Stimulated activated CD8-positive, alpha-beta memory T cell treated with anti-CD3 and anti-CD28 coated beads, Interleukin-15, amount 100 ng/mL, for 4 hours (primary cell): Measurements from ENCODE around the gene CACNA1C.

Source experiments
- DNase-seq, 2 donors: peaks; one replicate each; pipeline ENCODE4 v3.0.0-alpha.2; 2020; ENCODE audit warnings: low read depth in 2 of 2

CACNA1C gene

DNA sequence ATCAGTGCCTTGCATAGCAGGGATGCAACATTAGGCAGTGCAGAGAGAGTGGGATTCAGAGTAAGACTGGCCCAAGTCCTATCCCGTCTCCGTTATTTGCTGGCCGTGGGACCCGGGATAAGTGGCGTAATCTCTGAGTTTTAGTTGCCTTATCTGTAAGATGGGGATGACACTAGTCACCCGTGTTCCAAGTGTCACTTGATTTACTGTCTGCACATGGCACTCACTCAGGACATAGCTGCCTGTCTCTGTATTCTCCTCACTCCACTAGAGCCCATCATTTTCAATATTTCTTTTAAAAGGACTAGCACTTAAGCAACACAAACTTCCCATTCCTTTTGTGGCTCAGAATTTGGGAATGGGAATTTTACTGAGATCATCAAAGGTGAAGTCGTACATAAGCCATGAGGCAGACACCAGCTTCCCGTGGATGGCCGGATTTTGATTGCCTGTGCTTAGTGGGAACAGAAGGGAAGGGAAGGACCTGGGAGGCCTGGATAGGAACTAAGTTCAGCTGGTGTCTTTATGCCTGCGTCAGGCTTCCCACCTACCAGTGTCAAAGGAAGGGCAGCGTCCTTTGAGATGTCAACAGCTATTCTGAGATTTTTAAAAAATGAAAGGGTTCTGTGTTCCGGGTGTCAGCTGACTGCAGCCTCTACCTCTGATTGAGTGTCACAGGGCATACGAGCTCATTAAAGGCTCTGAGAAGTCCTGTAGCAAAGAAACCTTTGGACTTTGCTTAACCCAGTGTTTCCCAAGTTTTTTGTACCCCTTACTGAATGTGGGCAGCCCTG is 361.4 kb downstream of the CACNA1C start:
- DNase-seq, result no peak

DNA sequence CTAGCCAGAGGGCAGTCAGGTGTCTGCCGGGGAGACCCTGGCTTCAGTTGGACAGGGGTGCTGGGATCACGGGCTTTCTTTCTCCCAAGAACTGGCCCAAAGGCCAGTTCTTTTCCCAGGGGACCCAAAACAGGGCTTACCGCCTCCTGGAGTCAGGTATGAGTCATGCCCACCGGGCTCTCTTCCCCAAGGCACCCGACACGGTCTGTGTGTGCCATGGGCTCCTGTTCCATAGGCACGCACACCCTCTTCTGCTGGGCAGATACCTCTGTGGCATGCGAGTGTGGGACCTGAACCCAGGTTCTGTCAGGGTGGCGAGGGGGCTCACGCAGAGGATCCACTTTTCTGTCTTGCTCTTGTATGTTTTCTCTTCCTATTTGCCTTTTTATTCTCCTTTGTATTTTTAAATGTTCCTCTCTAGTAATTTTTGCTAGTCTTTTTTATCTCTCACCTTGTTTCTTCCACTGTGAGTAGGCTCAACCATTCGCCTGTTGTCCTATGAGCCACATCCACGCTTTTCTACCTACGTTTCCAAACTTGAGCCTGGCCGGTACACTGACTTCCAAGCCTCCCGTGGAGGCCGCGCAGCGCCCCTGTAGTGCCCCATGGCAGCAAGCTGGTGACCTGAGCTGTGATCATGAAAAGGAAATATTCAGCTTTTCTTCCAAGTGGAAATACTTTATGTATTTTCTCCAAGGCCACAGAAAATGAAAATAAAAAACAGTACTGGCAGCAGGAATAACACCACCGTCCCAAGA is 362.2 kb downstream of the CACNA1C start:
- DNase-seq, result no peak

DNA sequence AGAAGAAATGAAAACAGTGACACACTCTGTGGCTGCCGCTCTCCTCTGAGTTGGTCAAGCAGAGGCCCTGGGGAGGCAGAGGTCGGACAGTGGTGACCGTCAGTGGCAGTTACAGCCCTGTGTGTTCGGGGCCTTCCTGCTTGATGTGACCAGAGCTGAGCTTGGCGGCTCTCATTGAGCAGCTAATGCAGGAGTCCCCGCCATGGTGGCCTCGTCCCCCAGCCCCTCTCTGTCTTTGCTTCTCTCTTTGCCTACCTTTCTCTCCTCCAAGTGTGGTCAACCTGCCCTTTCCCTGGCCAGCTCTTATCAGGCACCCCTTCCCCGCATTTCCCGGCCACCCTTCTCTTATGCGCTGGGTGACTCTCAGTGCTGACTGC is 362.8 kb downstream of the CACNA1C start:
- no peak for DNase-seq

DNA sequence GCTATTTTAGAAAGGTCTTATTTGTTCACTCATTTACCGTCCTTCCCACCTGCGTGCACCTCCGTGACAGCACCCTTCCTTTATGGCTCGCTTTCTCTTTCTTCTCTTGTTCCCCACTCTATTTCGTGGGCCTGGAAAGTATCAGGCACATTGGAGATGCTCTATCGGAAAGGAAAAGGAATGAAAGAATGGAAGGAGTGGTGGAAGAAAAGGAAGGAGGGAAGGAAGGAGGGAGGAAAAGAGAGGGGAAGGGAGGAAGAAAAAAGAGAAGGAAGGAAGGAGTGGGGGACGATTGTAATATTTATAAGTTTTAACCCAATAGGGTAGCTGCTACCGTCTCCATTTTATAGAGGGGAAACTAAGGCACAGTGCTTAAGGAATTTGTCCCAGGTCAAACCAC is 363.4 kb downstream of the CACNA1C start:
- no peak for DNase-seq

DNA sequence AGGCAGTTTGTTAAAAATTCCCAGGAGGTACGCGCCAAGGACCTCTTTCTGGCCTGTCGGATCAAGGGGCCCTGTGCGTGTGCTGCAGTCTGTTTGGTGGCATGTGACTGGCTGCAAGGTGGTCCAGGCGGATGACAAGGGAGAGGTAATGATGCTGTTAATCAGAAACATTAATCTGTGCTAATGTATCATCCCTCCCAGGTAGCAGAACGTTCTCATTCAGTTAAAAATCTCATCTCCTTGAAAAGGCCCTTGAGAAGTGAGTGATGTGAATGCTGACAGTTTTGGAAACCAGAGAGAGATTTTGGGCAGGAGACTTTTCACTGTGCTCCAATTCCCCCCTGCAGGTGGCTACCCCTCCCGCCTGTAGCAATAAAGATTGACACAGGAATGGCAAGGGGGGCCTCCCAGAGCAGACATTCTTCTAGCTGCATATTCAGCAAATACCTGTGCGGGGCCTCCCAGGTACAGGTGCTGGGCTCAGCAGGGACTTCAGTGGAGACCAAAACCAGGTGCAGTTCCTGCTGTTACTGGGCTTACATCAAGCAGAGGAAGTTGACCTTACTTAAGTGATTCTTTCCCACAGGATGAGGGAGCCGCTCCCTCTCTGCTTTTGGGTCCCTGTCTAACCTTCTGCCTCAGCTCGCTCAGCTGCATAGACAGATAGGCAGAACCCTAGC is 364.8 kb downstream of the CACNA1C start:
- no peak for DNase-seq

DNA sequence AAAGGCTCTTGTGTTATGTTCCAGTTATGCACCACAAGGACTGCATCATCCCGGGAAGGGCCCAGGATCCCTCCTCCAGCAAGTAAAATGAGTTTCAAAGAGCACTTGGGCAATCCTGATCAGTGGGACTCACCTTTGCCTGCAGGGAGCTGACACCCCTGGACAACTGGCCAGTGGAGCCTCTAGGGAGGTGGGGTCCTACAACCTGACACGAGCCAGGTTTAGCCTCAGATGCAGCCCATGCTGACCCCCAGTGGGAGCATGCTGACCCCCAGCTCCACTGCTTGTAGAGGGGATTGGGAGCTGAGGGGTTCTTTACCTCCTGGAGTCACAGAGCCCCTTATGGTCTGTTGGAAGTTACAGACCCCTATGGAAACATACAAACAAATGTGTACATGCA is 365.8 kb downstream of the CACNA1C start:
- no peak for DNase-seq

DNA sequence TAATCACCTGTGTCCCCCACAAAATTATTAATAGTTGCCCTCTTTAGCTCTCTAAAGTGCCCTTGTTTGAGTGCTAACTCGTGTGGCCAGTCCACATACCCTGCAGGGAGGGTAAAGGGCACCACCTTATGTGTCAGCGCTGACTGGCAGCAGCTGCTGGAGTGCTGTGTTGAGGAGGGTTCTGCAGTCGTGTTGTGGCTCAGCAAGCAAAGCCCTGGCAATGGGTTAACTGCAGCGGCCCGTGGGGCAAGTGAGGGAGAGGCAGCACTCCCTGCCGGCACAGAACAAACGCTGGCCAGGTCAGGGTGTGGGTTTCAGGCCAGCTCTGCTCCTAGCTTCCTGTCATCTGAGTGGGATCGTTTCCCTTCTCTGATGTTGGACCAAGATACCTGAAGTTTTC is 369.8 kb downstream of the CACNA1C start:
- no peak for DNase-seq

DNA sequence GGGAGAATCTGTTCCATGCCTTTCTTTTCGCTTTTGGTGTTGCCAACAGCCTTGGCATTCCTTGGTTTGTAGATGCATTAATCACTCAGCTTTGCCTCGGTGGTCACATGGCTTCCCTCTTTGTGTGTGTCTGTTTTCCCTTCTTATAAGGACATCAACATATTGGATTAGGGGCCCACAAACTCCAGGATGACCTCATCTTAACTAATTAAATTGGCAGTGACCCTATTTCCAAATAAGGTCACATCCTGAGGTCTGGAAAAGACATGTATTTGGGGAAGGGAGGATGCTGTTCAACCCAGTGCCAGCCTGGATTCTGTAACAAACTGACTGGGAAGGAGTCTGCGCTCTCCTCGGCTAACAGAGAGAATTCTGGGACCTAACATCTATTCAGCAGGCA is 376.2 kb downstream of the CACNA1C start:
- DNase-seq, result no peak

DNA sequence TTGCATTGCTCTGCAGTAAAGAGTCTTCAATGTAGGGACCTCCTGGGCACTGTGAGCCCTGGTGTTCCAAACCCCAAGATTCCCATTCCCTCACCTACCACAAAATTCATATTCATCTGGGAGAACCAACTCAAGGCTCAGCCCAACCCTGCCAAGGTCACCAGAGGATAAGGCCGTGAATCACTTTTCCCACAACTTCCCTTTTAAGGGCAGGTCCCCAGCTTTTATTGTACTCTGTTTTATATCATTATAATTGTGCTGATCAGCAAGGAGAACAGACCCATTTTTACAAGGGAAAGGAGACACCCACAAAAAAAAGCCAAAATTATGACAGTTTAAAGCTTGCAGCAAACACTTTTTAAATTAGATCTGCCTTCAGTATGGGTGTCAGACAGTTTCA is 379.0 kb downstream of the CACNA1C start:
- DNase-seq, result no peak

DNA sequence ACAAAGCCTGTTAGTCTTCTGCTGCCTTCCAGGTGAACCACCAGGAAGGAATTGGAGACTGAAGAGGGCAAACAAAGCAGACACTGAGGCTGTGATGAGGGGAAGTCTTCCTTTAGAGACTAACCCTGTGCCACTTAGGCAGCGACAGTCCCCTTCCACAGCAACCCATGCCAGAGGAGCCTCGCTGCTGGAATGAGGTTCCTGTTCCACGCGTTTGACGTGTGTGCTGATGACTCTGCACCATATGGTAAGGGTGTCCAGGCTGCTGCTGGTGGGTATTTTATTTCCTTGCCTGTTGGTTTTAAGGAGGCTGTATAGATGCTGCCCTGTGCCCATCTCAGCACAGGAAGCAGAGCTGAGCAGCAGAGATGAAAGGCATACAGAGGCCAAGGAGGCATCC is 380.1 kb downstream of the CACNA1C start:
- DNase-seq, result no peak

DNA sequence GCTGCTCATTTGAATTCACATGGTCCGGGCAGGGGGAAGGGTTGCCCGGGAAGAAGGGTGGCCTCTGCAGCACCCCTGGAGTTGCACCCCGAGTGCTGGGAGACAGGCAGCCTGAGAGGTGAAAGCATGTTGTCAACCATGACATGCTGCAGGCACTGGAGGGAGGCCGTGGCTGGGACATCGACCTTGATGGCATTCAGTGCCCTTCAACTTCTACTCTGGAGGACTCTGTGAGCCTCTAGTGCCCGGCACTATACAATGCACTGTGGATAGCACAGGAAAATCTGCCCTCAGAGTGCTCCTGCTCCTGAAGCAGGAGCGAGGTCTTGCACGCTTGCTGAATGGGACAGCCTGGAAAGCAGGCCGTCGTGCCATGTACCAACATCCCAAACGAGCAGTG is 382.7 kb downstream of the CACNA1C start:
- DNase-seq, result no peak

DNA sequence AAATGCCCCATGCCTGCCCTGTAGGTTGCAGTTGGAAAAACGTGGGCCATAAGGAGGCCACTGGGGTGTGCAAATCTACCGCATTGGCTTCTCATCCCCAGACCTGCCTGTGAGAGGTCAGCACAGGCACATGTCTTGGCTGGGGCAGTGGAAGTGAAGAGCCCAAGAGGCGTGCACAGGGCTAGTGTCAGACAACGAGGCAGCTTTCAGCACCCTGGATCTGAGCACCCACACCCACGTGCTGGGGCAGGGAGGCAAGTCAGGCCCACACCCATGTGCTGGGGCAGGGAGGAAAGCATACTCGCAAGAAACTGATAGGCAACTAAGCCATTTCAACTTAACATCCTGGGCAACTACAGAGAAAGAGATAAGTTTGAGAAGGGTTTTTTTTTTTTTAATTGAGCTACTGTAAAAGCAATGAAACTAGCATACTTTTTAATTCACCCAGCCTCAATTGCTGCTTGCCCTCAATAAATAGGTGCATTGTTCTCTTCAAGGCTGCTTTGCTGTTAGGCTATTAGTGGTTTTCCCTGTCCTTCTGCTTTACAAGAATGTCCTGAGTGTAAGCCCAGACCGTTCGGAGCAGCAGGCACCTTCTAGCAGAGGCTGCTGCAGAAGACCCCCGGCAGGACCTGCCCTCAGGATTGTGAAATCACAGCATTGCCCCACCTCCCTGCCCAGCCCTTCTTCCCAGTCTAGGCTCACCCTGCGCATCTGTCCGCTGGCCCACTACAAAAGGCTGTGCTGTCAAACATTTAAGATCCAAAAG is 386.7 kb downstream of the CACNA1C start:
- DNase-seq, result no peak

DNA sequence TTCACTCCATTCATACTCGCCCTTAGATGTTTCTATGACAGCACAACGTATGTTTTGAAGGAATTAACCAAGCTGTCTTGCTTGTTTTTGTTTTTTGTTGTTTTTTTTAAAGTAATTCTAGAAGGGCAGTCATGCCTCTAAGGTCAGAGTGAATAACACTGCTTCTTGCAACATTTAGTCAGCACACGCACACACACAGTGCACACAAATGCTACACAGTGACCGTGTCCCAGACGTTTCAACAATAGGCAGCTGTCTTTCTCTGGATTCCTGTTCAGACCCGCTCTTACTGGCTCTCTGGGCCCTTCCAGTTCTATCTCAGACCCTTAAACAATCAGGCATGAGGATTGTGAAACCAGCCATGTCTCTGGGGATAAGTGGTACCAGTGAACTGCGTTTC is 391.0 kb downstream of the CACNA1C start:
- no peak for DNase-seq

DNA sequence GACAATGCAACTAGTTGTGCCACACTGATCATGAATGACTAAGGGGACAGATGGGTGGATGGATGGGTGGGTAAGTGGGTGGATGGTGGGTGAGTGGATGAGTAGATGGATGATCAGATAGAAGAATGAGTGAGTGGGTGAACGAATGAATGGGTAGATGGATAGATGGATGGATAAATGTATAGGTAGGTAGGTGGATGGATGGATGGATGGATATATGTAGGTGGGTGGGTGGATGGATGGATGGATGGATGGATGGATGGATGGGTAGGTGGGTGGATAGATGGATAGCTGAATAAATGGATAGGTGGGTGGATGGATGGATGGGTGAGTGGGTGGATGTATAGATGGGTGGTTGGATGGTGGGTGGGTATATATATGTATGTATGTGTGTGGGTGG is 393.2 kb downstream of the CACNA1C start:
- no peak for DNase-seq

DNA sequence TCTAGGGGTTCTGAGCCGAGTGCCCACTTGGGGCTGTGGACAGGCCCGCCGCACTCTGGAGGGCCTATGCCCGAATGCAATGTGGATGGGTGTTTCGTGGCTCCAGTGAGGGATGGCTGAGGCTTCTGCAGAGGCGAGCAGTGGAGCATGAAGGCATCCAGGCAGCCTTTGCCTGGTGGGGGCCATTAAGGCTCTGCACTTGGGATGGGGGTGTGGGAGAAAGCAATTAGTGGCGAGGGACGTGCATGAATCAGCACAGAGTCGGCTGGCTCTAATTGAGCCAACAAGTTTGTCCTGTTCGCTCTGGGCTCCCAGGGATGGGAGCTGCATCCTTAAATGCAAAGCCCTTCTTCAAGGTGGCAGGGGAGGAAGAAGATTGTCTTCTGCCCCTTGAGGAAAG is 395.1 kb downstream of the CACNA1C start:
- no peak for DNase-seq

DNA sequence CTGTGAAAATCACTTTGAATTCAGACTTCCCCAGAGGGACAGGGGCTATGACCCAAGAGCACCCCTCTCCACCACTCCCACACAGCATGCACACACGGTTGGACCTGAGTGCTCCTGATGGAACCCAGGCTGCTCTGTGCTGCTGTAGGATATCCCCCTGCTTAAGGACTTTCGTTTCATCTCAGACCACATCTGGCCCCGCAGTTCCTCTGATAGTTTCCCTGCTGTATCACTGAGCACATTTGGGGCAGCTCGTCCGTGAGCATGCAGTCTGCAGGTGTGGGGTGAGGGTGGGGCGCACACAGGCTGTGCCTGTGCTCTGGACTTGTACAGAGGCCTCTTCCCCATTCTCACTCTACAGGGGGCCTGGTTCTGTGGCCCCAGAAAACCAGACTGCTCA is 396.8 kb downstream of the CACNA1C start:
- no peak for DNase-seq

DNA sequence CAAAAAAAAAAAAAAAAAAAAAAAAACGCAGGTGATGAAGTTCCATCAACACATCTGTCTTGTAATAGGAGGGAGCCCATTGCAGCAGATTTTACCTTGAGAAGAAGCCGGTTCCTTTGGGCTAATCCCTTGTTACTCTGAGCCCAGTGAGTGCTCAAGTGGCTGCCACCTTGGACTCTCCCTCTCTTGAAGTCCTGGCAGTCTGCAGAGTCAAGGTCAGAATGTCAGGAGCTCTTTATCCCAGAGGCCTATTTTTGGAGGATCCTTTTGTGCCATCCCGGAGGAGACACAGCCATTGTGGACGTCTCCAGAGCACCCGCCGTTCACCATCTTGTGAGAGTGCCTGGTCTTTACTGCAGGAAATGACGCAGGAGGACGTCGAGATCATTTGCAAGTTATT is 397.8 kb downstream of the CACNA1C start:
- no peak for DNase-seq

DNA sequence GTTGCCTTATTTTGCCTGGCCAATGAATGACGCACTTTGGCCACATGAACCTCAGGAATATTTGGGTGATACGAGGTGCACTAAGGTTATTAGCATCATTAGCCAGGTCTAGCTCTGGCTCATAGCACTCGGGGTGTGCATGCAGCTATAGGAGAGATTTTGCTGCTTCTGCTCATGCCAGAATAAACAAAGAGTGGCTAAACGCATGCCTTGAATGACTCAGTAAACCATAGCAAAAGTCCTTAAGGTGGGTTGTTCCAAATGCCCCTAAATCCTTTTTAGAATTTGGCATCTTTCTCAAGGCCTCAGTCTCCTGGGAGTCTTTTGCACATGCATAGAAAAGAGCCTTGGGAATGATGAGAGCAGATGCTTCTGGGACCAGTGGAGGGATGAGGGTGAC is 398.2 kb downstream of the CACNA1C start:
- DNase-seq, result no peak

DNA sequence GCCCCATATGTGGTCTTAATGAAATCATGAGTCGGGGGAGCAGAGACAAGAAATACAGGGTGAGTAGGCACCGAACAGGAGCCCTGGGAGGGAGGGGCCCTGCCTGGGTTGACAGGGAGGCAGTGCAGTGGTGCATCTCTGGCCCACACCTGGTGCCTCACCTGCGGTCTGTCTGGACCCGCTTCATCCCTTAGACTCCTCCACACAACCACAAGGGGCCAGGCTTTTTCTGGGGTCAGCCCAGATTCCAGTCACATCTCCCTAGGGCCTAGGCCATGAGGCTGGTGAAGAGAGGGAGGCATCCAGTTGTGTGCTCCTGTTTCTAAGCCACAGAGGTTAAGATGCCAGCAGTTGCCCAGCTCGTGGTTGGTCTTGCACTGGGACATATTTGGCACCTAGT is 398.7 kb downstream of the CACNA1C start:
- DNase-seq, result no peak

DNA sequence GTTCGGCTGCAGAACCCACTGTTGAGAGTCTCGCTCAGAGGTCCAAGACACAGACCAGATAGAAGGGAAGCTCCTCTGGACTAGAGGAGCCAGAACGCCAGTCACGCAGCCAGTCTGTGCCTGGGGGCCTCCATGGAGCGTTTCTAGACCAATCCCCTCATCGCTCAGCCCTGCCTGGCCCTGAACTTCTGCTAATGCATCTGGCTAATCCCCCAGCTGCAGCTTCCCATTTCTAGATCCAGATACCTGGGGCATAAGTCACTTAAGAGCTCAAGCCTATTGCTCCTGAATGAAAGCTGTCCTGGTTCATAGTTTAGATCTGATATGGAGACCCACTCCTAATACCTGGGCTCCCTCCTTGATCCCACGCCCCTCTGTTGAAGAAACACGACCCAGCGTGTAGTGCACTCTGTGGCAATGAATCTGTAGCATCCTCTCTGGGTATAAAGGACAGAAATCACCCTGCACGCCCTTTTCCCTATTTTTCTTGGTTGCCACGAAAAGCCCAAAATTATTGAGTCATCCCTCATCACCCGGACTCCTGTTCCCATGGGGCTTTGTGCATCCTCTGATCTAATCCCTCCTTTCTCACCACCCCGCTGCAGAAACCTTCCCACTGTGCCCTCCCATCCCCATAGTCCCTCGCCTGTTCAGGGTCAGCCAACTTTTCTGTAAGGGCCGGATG is 400.4 kb downstream of the CACNA1C start:
- DNase-seq, result no peak

DNA sequence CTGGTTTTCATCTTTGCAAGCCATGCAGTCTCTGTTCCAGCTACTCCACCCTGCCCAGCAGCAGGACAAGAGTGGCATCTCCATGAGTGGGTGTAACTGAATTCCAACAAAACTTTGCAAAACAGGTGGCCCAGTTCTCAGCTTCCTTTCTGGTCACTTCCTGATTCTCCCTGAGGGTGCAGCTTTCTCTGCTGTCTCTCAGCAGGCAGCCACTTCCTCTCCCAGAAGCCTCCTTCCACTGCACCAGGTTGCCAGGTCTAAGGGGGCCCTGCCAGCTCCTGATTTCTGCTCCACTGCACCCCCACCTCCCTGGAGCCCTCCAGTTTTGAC is 400.9 kb downstream of the CACNA1C start:
- DNase-seq, result no peak
